B cell (primary cell): ENCODE measurements around the gene NUDT21. TPM values are rescaled to one million over a fixed set of nuclear protein-coding genes. Genes with fewer than 3 reads are reported as not detected.

Experiments
- ATAC-seq: fragments of 200-7000 bp; cut with Tn5 transposase; one replicate; pipeline ENCODE4 v1.10.0; 2021; ENCODE audit warnings: low read depth, mild to moderate bottlenecking, moderate number of reproducible peaks, moderate library complexity
- CTCF ChIA-PET: fragments of 350-600 bp; sonication (Branson Sonifier 250); formaldehyde crosslinking; loops from one replicate; lab custom pipeline; 2021; ENCODE audit warnings: antibody characterized with exemption, inconsistent platforms; lab: Charles Lee
- POLR2A ChIA-PET: fragments of 350-600 bp; sonication (Branson Sonifier 250); formaldehyde crosslinking; loops from one replicate; lab custom pipeline; 2021; ENCODE audit warnings: antibody characterized with exemption; lab: Charles Lee
- DNase-seq: peaks from one replicate; pipeline ENCODE4 v3.0.0; 2013
- H2AFZ ChIP-seq: 2 replicates; pipeline ENCODE4 v1.6.1; 2012; ENCODE audit warnings: mild to moderate bottlenecking, low read depth, low read length; ENCODE audit not compliant: insufficient read depth, poor library complexity, severe bottlenecking
- H3K27ac ChIP-seq, 2 donors: 1 replicate in 1 of 2; 2 replicates in 1 of 2; pipeline ENCODE4 v1.5.1; 2012 to 2013; ENCODE audit warnings: low read length in 2 of 2, mild to moderate bottlenecking in 2 of 2, moderate library complexity in 1 of 2
- H3K27me3 ChIP-seq, 4 experiments: fragments of 200-600 bp in 1 of 4; sonication (generic) in 1 of 4; replicated peaks in 1 of 4; 1 replicate in 2 of 4; 2 replicates in 2 of 4; pipeline versions ENCODE4 v1.6.1 to v1.7.0; 2013 to 2016; ENCODE audit warnings: low read length in 3 of 4, mild to moderate bottlenecking in 2 of 4, mixed read lengths in 1 of 4, moderate library complexity in 1 of 4; ENCODE audit not compliant: insufficient read depth in 4 of 4, control insufficient read depth in 3 of 4; ENCODE audit errors: control extremely low read depth in 1 of 4
- H3K36me3 ChIP-seq, 2 experiments: replicated peaks in 1 of 2; 1 replicate in 1 of 2; 2 replicates in 1 of 2; pipeline versions ENCODE4 v1.6.1 to v1.7.1; 2013; ENCODE audit warnings: low read length in 1 of 2; ENCODE audit not compliant: insufficient read depth in 2 of 2, control insufficient read depth in 1 of 2; ENCODE audit errors: control extremely low read depth in 1 of 2, extremely low read depth in 1 of 2
- H3K4me1 ChIP-seq, 2 donors: fragments of 200-600 bp in 1 of 2; sonication (generic) in 1 of 2; 1 replicate in 1 of 2; 2 replicates in 1 of 2; pipeline versions ENCODE4 v1.5.1 to v1.6.1; 2013 to 2017; ENCODE audit warnings: low read length in 2 of 2; ENCODE audit not compliant: control insufficient read depth in 2 of 2, insufficient read depth in 2 of 2
- H3K4me2 ChIP-seq: replicated peaks from 2 replicates; pipeline ENCODE3; 2012; ENCODE audit warnings: mild to moderate bottlenecking, low read depth, low read length; ENCODE audit not compliant: poor library complexity, severe bottlenecking
- H3K4me3 ChIP-seq, 5 experiments: fragments of 200-600 bp in 1 of 5; sonication (generic) in 1 of 5; 1 replicate in 3 of 5; 2 replicates in 2 of 5; pipeline versions ENCODE4 v1.5.1 to v1.7.0; 2011 to 2016; ENCODE audit warnings: low read length in 4 of 5, mild to moderate bottlenecking in 4 of 5, low read depth in 2 of 5, control low read depth in 1 of 5, moderate library complexity in 1 of 5; ENCODE audit not compliant: insufficient read depth in 1 of 5; ENCODE audit errors: control extremely low read depth in 1 of 5, extremely low read depth in 1 of 5
- H3K79me2 ChIP-seq: fragments of 200-600 bp; sonication (generic); one replicate; pipeline ENCODE4 v1.6.0; 2016; ENCODE audit warnings: low read length; ENCODE audit not compliant: control insufficient read depth, insufficient read depth
- H3K9ac ChIP-seq: fragments of 200-600 bp; sonication (generic); 2 replicates; pipeline ENCODE4 v1.6.1; 2017; ENCODE audit warnings: mild to moderate bottlenecking, low read length, moderate library complexity
- H3K9me3 ChIP-seq, 3 donors: one replicate each; pipeline versions ENCODE4 v1.6.1 to v1.7.1; 2013; ENCODE audit warnings: low read length in 2 of 3; ENCODE audit not compliant: control insufficient read depth in 2 of 3, insufficient read depth in 1 of 3; ENCODE audit errors: control extremely low read depth in 1 of 3
- H4K20me1 ChIP-seq: 2 replicates; pipeline ENCODE4 v1.6.0; 2012; ENCODE audit warnings: mild to moderate bottlenecking, low read length; ENCODE audit not compliant: insufficient read depth, control insufficient read depth, poor library complexity, severe bottlenecking
- H3K27ac Mint-ChIP-seq: one replicate; pipeline ENCODE4 v1.8.0; 2021; ENCODE audit warnings: mixed read lengths
- H3K27me3 Mint-ChIP-seq: one replicate; pipeline ENCODE4 v1.8.0; 2021; ENCODE audit warnings: mixed read lengths
- H3K4me1 Mint-ChIP-seq: one replicate; pipeline ENCODE4 v1.8.0; 2021; ENCODE audit warnings: mixed read lengths
- H3K4me3 Mint-ChIP-seq: one replicate; pipeline ENCODE4 v1.8.0; 2021; ENCODE audit warnings: mixed read lengths
- H3K9me3 Mint-ChIP-seq: one replicate; pipeline ENCODE4 v1.8.0; 2022; ENCODE audit warnings: mixed read lengths; ENCODE audit not compliant: insufficient read depth
- CTCF ChIP-seq: fragments of 200-600 bp; IDR thresholded peaks from one replicate; pipeline ENCODE4 v1.8.0; 2022; ENCODE audit warnings: antibody characterized with exemption, mild to moderate bottlenecking
- EZH2 ChIP-seq: IDR thresholded peaks from 2 replicates; pipeline ENCODE4 v1.6.1; 2012; ENCODE audit warnings: borderline replicate concordance, low read depth, mild to moderate bottlenecking, moderate library complexity, low read length; ENCODE audit not compliant: insufficient read depth, poor library complexity, severe bottlenecking
- WGBS: methylation state at CpG from one replicate; pipeline ENCODE4 v1.1.5; 2013; ENCODE audit warnings: missing lambda C conversion rate; ENCODE audit not compliant: insufficient coverage; 5-methylcytosine and 5-hydroxymethylcytosine counted together
- intact Hi-C: fragments of 100-400 bp; cut with micrococcal nuclease; formaldehyde crosslinking; loops from one replicate; pipeline ENCODE4 v1.10.0; 2022
- polyA plus RNA-seq: library from polyadenylated mRNA; depleted of rRNA; stranded (reverse); fragments of >200 nt; gene quantifications from 2 replicates; pipeline ENCODE4 v1.2.3, GENCODE V29; 2012
- total RNA-seq, 2 donors: library from RNA; stranded (reverse); fragments of 120-200 nt in 1 of 2; gene quantifications; 1 replicate in 1 of 2; 2 replicates in 1 of 2; pipeline versions ENCODE4 v1.2.3 to v1.2.4, GENCODE V29; 2013 to 2022

NUDT21 gene
- total and polyA plus RNA-seq, 2 donors (not counting 1 experiment from before 2014, with no cell fraction given), result 27.3 to 89.4 TPM

- Histone ChIP-seq H3K9ac (no peak overlapping the region), H3K27me3 (no peaks in the 10 kb centered on the region), H3K4me3 (no peak overlapping the region), H3K4me2 (no peak overlapping the region), H4K20me1 (no peaks in the 10 kb centered on the region), H3K36me3 (peaks cover 35 to 73% of the 10 kb centered on the region in 2 experiments), H3K4me1 (no peaks in the 10 kb centered on the region), H3K27ac (no peak overlapping the region), H3K9me3 (no peaks in the 10 kb centered on the region), H3K79me2 (no peaks in the 10 kb centered on the region), H2AFZ (no peak overlapping the region)
- DNase-seq (no peak), ATAC-seq (no peak)
- Mint-ChIP-seq H3K27ac (no peak overlapping the region), H3K9me3 (no peaks in the 10 kb centered on the region), H3K4me3 (no peak overlapping the region), H3K4me1 (no peaks in the 10 kb centered on the region), H3K27me3 (no peaks in the 10 kb centered on the region)
- POLR2A ChIA-PET, result no interaction called here
- CTCF ChIA-PET, result interaction anchor here (1.4 kb wide), 1 partner anchor 232 kb away, joined by 5 read pairs; no protein-coding TSS in a partner anchor
- 82% methylated on average over 1 of the region's 3 CpGs for WGBS
- TF ChIP-seq EZH2, result no peak
- no peak for TF ChIP-seq CTCF
- intact Hi-C loops, result no loop called here
Observed at GRCh38 chr16:56470232-56470631, 19.1 kb upstream of the NUDT21 start.

- POLR2A ChIA-PET, result no interaction called here
- Mint-ChIP-seq H3K4me3 (no peak overlapping the region), H3K4me1 (no peaks in the 10 kb centered on the region), H3K27ac (no peak overlapping the region), H3K9me3 (no peaks in the 10 kb centered on the region), H3K27me3 (no peaks in the 10 kb centered on the region)
- Histone ChIP-seq H2AFZ (no peak overlapping the region), H3K4me2 (no peak overlapping the region), H3K9ac (no peak overlapping the region), H3K4me3 (no peak overlapping the region), H3K27me3 (no peaks in the 10 kb centered on the region), H3K79me2 (no peaks in the 10 kb centered on the region), H3K36me3 (peaks cover 35 to 71% of the 10 kb centered on the region in 2 experiments), H3K9me3 (no peaks in the 10 kb centered on the region), H3K27ac (no peak overlapping the region), H4K20me1 (no peaks in the 10 kb centered on the region), H3K4me1 (no peaks in the 10 kb centered on the region)
- CTCF ChIA-PET, result no interaction called here
- ATAC-seq (no peak), DNase-seq (no peak)
- intact Hi-C loops, result no loop called here
- TF ChIP-seq CTCF, result no peak
- no peak for TF ChIP-seq EZH2
- 100% methylated on average over 1 of the region's 7 CpGs for WGBS
Observed at GRCh38 chr16:56469748-56470147, 18.6 kb upstream of the NUDT21 start.
